SK-N-MC (cell line): Measurements from ENCODE around the gene TEKTIP1.

Experiments used
- DNase-seq: peaks from one replicate; pipeline ENCODE4 v3.0.0-alpha.2; 2011; ENCODE audit warnings: low read depth, low spot score
- H3K27ac ChIP-seq: fragments of 200-600 bp; sonication (generic); 2 replicates; pipeline ENCODE4 v1.5.1; 2016; ENCODE audit warnings: mixed run types
- H3K36me3 ChIP-seq: fragments of 200-600 bp; sonication (generic); 2 replicates; pipeline ENCODE4 v1.6.1; 2017; ENCODE audit warnings: antibody characterized with exemption, low read length, mixed read lengths; ENCODE audit not compliant: insufficient read depth
- H3K4me3 ChIP-seq: fragments of 200-600 bp; sonication (generic); 2 replicates; pipeline ENCODE4 v1.5.1; 2016
- H3K9ac ChIP-seq: fragments of 200-600 bp; sonication (generic); 2 replicates; pipeline ENCODE4 v1.8.0; 2017; ENCODE audit warnings: mixed run types, mixed read lengths; ENCODE audit not compliant: insufficient read length
- H3K9me3 ChIP-seq: fragments of 200-600 bp; sonication (generic); 2 replicates; pipeline ENCODE4 v1.6.1; 2017; ENCODE audit warnings: low read depth, mild to moderate bottlenecking, antibody characterized with exemption, low read length, moderate library complexity, mixed read lengths
- EZH2 ChIP-seq: fragments of 200-600 bp; sonication (generic); IDR thresholded peaks from one replicate; pipeline ENCODE4 v1.6.1; 2017; ENCODE audit warnings: antibody characterized with exemption
- FOXP2 ChIP-seq: optimal IDR thresholded peaks from 2 replicates; pipeline ENCODE3; 2011; ENCODE audit warnings: mild to moderate bottlenecking, moderate library complexity; ENCODE audit not compliant: insufficient read depth; ENCODE audit errors: extremely low read length, control extremely low read depth
- POLR2AphosphoS5 ChIP-seq: IDR thresholded peaks from 2 replicates; pipeline ENCODE4 v1.6.1; 2012; ENCODE audit warnings: mild to moderate bottlenecking, low read depth, low read length, borderline replicate concordance

Gene TEKTIP1

DNA sequence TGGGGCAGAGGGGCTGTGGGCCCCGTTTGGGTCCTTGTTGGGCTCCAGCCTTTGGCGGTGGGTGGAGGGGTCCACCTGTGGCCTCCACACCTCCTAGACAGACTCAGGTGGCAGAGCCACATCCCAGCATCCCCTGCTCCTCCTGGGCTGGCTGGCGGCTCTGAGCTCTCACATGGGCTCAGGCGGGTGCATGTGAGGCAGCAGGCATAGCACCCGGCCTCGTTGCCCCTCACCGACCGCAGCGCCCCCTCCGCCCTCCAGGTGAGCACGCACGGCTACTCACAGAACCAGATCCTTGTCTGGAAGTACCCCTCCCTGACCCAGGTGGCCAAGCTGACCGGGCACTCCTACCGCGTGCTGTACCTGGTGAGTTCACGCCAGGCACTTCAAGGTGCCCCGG lies 5.9 kb upstream of the TEKTIP1 start:
- H3K4me3 ChIP-seq = no peak overlapping the region
- no peak overlapping the region for H3K27ac ChIP-seq
- H3K9ac ChIP-seq = no peak overlapping the region
- no peak for DNase-seq
- peaks cover 24% of the 10 kb centered on the region; the same call in 1 of the 2 replicates for H3K36me3 ChIP-seq
- H3K9me3 ChIP-seq = no peaks in the 10 kb centered on the region
- TF ChIP-seq EZH2 (no peak), POLR2AphosphoS5 (no peak), FOXP2 (no peak)

DNA sequence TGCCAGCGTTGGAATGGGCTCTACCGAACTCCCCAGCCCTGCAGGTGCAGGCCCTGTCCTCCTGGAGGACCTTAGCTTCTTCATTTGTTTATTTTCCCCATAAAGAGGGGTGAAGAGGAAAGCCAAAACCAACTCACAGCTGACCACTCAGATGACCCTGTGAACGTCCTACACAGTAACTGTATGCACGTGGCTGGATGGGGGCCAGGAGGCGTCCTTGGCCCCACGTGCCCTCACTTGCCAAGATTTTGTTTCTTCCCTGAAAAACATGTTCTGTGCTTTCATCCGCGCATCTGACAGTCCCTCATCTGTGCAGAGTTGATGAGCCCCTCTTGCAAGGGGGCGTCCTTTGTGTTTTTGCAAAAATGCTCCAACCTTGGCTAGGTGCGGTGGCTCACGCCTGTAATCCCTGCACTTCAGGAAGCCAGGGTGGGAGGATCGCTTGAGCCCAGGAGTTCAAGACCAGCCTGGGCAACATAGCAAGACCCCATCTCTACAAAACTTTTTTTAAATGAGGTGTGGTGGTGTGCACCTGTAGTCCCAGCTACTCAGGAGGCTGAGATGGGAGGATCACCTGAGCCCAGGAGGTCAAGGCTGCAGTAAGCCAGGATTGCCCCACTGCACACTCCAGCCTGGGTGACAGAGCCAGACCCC lies 5.3 kb upstream of the TEKTIP1 start:
- Histone ChIP-seq H3K9ac (no peak overlapping the region), H3K4me3 (no peak overlapping the region), H3K27ac (no peak overlapping the region), H3K9me3 (no peaks in the 10 kb centered on the region), H3K36me3 (peaks cover 24% of the 10 kb centered on the region; the same call in 1 of the 2 replicates)
- DNase-seq = no peak
- no peak for TF ChIP-seq POLR2AphosphoS5
- TF ChIP-seq EZH2 = no peak
- TF ChIP-seq FOXP2 = no peak

DNA sequence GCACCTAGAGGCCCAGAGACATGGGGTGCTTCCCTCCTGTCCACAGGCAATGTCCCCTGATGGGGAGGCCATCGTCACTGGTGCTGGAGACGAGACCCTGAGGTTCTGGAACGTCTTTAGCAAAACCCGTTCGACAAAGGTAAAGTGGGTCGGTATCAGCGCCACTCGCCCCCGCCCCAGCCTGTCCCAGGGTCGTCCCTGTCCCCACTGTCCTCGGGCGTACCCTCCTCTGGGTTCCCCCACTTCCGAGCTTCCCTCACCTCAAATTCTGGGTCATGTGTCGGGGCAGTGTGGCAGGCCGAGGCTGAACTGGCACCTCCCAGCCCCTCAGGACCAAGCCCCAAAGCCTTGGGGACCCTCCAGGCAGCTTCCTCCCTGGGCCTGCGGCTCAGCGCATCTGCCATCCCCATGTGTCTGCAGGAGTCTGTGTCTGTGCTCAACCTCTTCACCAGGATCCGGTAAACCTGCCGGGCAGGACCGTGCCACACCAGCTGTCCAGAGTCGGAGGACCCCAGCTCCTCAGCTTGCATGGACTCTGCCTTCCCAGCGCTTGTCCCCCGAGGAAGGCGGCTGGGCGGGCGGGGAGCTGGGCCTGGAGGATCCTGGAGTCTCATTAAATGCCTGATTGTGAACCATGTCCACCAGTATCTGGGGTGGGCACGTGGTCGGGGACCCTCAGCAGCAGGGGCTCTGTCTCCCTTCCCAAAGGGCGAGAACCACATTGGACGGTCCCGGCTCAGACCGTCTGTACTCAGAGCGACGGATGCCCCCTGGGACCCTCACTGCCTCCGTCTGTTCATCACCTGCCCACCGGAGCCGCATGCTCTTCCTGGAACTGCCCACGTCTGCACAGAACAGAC lies 4.4 kb upstream of the TEKTIP1 start:
- no peak overlapping the region for H3K4me3 ChIP-seq
- H3K9ac ChIP-seq = no peak overlapping the region
- DNase-seq = no peak
- H3K36me3 ChIP-seq = peaks cover 24% of the 10 kb centered on the region; the same call in 1 of the 2 replicates
- H3K27ac ChIP-seq = no peak overlapping the region
- TF ChIP-seq EZH2 (no peak), FOXP2 (no peak), POLR2AphosphoS5 (no peak)
- H3K9me3 ChIP-seq = no peaks in the 10 kb centered on the region

DNA sequence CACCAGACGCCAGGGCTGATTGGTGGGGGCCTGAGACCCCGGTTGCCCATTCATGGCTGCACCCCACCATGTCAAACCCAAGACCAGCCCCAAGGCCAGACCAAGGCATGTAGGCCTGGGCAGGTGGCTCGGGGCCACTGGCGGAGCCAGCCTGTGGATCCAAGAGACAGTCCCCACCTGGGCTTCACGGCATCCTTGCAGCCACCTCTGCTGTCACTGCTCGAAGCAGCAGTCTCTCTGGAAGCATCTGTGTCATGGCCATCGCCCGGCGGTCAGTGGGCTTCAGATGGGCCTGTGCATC lies 3.8 kb upstream of the TEKTIP1 start:
- peaks cover 24% of the 10 kb centered on the region; the same call in 1 of the 2 replicates for H3K36me3 ChIP-seq
- no peak overlapping the region for H3K4me3 ChIP-seq
- no peak overlapping the region for H3K9ac ChIP-seq
- H3K27ac ChIP-seq = no peak overlapping the region
- no peak for DNase-seq
- TF ChIP-seq POLR2AphosphoS5 (no peak), FOXP2 (no peak), EZH2 (no peak)
- H3K9me3 ChIP-seq = no peaks in the 10 kb centered on the region

DNA sequence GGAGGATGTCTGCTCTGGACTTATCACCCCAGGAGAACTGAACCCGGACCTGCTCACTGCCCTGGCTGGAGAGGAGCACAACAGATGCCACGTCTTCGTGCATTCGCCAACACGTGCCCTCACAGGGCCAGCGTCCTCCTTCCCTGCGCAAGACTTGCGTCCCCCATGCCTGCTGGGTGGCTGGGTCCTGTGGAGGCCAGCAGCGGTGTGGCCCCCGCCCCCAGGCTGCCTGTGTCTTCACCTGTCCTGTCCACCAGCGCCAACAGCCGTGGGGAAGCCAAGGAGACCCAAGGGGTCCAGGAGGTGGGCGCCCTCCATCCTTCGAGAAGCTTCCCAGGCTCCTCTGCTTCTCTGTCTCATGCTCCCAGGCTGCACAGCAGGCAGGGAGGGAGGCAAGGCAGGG lies 3.4 kb upstream of the TEKTIP1 start:
- no peak for DNase-seq
- TF ChIP-seq EZH2 = no peak
- TF ChIP-seq POLR2AphosphoS5 = no peak
- no peak for TF ChIP-seq FOXP2
- H3K4me3 ChIP-seq = no peak overlapping the region
- H3K9me3 ChIP-seq = no peaks in the 10 kb centered on the region
- no peak overlapping the region for H3K9ac ChIP-seq
- H3K27ac ChIP-seq = no peak overlapping the region
- peaks cover 24% of the 10 kb centered on the region; the same call in 1 of the 2 replicates for H3K36me3 ChIP-seq

DNA sequence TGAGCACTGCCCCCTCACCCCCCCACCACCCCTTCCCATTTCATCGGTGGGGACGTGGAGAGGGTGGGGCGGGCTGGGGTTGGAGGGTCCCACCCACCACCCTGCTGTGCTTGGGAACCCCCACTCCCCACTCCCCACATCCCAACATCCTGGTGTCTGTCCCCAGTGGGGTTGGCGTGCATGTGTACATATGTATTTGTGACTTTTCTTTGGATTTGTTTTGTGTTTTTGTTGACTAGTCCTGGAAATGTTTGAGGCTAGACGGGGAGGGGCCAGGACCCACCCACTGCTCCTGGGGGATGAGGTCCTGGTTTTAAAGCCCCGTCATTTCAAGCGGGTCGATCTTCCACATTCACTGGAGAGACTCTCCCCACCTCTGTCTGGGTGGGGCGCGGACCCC lies 3.0 kb upstream of the TEKTIP1 start:
- H3K4me3 ChIP-seq = no peak overlapping the region
- H3K9ac ChIP-seq = no peak overlapping the region
- TF ChIP-seq EZH2 (no peak), FOXP2 (no peak), POLR2AphosphoS5 (no peak)
- H3K27ac ChIP-seq = no peak overlapping the region
- peaks cover 24% of the 10 kb centered on the region; the same call in 1 of the 2 replicates for H3K36me3 ChIP-seq
- H3K9me3 ChIP-seq = no peaks in the 10 kb centered on the region
- DNase-seq = no peak

DNA sequence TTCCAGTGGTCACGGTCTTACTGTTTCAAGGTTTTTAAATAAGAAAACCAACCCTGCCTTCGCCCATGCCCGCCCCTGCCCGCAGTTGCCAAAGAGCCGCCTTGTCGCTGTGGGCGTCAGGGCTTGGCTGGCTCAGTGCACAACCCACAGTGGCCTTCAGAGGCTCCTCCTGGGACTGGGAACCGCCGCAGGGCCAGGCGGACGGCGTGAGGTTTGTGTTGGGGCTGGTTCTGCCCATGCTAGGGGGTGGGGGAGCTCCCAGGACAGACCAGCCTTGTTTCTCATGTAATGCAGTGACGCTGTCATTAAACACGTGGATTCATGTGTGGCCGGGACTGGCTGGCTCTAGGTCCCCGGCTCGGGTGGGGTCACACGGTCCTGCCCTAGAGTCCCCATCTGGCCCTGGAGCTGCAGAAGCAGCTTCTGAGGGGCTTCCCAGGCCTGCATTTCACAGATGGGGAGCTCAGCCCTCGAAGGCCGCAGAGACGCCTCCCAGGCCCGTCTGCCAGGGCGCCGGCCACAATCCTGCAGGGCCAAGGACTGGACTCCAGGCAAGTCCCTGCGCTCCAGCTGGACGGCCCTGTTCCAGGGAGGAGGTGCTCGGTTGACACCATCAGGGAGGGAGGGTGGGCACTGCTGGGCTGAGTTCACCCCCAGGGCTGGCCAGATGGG lies 2.4 kb upstream of the TEKTIP1 start:
- H3K9me3 ChIP-seq = no peaks in the 10 kb centered on the region
- H3K9ac ChIP-seq = no peak overlapping the region
- H3K4me3 ChIP-seq = no peak overlapping the region
- DNase-seq = no peak
- H3K36me3 ChIP-seq = peaks cover 21% of the 10 kb centered on the region; the same call in 1 of the 2 replicates
- H3K27ac ChIP-seq = no peak overlapping the region
- TF ChIP-seq POLR2AphosphoS5 (no peak; the same call in 1 of the 2 replicates), EZH2 (no peak), FOXP2 (no peak)

DNA sequence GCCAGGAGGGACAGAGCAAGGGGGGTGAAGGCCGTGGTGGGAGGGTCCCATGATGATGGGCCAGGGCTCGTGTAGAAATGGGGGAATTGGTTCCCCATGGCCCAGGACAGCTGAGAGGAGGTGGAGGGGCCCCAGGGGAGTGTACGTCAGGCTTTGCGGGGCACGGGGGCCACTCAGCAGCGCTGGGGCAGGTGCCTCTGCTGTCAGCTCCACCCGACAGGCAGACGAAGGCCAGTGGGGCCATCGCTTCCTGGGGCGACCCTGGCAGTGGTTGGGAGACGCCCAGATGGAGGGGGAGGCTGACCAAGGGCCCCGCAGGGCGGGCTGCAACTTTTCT lies 1.9 kb upstream of the TEKTIP1 start:
- DNase-seq = no peak
- no peak overlapping the region for H3K27ac ChIP-seq
- no peak overlapping the region for H3K4me3 ChIP-seq
- H3K36me3 ChIP-seq = peaks cover 21% of the 10 kb centered on the region; the same call in 1 of the 2 replicates
- no peaks in the 10 kb centered on the region for H3K9me3 ChIP-seq
- no peak overlapping the region for H3K9ac ChIP-seq
- TF ChIP-seq POLR2AphosphoS5 (no peak), EZH2 (no peak), FOXP2 (no peak)
